GM12865 (cell line): ENCODE results near the gene SORCS2.
"Not testable (repeated sequence)": the region's sequence is repeated elsewhere in the genome, so short reads cannot be mapped to it uniquely, and the experiment has no call there.

Experiments
- DNase-seq: peaks from one replicate; pipeline ENCODE4 v3.0.0; 2010; ENCODE audit warnings: low read depth
- H3K4me3 ChIP-seq: 2 replicates; pipeline ENCODE4 v1.5.1; 2011; ENCODE audit warnings: mild to moderate bottlenecking, low read depth, low read length, control low read depth
- TF ChIP-seq, protein P1 (sequence below): IDR thresholded peaks from 2 replicates; pipeline ENCODE4 v1.5.1; 2011; ENCODE audit warnings: low read length, control low read depth, low read depth, inconsistent platforms; ENCODE audit not compliant: insufficient read depth; ENCODE audit errors: missing control alignments

Gene SORCS2

DNA sequence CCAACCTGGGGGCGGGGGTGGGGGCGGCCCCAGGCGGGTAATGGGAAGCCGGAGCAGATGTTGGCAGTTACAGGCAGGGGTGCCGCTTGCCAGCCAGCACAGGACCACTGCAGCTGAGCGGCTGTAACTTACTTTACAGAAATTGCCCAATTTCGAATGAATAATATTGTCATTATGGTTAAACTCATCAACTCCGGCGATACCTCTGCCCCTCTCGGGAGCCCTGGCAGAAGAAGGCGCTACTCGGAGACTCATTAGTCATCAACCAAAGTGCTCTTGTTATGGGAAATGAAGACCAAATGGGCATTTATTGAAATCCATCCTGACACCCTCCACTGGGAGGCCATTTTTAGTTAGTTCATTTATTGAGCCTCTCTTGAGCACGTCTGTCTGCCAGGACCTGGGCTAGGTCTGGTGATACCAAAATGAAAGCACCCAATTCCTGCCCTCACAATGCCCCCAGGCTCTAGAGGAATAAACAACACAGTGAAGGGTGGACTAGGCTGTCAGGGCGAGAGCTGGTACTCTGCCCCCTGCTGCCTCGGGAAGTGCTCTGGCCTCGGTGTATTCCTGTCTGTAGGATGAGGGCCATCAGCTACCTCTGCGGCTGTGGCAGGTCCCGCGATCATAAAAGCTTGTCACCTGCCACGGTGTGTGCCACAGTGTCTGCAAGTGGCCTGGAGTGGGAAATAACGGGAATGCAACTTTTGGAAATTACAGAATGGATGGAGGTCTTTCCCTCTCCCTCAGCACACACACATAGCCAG, 401.5 kb downstream of the SORCS2 start:
- DNase-seq, result no peak
- no peak overlapping the region for H3K4me3 ChIP-seq
- TF ChIP-seq, protein P1, sequence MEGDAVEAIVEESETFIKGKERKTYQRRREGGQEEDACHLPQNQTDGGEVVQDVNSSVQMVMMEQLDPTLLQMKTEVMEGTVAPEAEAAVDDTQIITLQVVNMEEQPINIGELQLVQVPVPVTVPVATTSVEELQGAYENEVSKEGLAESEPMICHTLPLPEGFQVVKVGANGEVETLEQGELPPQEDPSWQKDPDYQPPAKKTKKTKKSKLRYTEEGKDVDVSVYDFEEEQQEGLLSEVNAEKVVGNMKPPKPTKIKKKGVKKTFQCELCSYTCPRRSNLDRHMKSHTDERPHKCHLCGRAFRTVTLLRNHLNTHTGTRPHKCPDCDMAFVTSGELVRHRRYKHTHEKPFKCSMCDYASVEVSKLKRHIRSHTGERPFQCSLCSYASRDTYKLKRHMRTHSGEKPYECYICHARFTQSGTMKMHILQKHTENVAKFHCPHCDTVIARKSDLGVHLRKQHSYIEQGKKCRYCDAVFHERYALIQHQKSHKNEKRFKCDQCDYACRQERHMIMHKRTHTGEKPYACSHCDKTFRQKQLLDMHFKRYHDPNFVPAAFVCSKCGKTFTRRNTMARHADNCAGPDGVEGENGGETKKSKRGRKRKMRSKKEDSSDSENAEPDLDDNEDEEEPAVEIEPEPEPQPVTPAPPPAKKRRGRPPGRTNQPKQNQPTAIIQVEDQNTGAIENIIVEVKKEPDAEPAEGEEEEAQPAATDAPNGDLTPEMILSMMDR, result no peak

DNA sequence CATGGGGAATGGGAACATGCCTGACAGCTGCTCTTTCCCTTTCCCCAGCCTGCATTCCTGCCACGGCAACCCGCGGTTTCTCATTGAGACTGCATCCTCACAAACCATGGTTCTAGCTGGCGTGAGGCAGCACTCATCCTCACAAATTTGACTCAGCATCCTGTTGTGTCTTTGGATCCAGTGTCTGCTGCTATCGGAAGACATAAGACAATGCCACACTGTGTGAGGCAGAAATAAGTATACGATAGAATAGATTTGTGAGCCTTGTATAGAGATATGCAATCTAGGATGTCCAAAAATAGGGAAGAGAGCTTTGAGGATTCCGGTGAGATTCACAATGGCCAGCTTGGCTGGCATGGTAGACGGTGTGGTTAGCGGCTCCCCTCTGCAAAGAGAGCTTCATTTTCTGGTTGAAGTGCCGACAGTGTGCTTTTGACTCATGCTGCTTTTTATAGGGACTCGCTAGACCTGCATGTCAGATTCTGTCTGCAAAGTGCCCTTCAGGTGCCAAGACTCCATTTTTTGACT, 403.7 kb downstream of the SORCS2 start:
- no peak overlapping the region for H3K4me3 ChIP-seq
- TF ChIP-seq, protein P1, result no peak
- DNase-seq, result no peak

DNA sequence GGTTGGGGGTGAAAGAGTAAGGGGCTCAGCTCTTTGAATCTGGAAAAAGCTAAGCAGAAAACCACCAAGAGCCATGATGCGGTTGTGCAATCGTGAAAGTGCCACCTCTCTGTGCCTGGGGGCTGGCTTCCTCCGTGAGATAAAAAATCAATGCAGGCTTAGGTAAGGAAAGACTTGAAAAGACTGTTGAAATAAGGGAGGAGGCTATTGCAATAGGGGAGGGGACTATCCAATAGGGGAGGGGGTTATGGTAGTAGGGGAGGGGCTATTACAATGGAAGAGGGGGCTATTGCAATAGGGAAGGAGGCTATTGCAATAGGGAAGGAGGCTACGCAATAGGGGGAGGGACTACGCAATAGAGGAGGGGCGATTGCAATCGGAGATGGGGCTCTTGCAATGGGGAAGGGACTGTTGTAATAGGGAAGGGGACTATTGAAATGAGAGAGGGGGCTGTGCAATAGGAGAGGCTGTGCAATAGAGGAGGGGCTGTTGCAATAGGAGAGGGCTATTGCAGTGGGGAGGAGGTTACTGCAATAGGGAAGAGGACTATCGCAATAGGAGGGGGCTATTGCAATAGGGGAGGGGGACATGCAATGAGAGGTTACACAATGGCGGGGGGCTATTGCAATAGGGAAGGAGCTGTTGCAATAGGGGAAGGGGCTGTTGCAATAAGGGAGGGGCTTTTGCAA, 404.7 kb downstream of the SORCS2 start:
- H3K4me3 ChIP-seq, result no peak overlapping the region
- TF ChIP-seq, protein P1, result no peak
- no peak for DNase-seq

DNA sequence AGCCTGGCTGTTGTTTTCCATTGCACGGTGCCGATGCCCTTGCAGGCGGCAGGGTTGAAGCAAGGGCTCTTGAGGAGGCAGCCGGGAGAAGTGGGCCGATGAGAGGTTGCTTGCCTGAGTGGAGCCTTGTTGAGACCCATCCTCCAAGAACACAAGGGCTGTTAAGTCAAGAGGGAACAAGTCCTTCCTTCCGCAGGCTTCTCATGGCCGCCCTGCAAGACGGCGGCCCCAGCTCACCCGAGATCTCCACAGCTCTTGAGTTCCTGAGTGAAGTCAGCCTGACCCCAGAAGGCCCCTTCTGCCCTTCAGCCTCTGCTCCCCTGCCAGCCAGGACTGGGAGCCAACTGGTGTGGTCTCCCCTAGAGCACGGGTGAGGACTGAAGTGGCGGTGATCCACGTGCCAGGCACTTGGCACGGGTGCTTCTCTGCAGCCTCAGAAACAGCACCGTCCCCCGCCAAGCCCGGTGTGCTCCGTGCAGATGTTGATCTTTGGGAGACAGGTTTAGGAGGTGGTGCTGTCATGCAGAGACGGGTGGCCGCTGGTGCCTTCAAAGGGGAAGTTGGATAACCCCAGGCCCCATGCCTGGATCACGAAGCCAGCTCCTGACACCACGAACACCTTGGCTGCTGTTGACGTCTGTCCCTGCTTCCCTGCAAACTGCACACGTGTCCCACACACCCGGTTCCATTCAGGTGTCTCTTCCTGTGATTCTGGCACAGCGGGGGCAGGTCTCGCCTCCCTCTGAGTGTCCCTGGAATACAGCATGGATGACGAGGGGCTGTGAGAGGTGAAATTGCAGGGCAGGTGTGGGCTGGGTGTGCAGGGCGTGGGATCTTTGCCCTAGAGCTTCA, 406.8 kb downstream of the SORCS2 start:
- H3K4me3 ChIP-seq, result no peak overlapping the region
- no peak for DNase-seq
- TF ChIP-seq, protein P1, result no peak

DNA sequence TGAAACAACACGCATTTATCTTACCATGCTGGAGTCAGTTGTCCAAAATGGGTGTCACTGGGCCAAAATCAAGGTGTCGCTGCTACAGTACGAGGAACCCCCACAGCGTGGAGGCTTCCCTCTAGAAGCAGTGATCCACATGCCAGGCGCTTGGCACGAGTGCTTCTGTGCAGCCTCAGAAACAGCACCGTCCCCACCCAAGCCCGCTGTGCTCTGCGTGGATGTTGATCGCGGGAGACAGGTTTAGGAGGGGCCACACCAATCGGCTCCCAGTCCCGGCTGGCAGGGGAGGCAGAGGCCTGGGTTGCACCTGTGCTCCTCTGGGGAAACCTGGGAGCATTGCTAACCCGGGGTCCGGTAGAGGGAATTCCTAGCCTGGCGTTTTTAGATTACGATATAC, 407.9 kb downstream of the SORCS2 start:
- DNase-seq, result no peak
- H3K4me3 ChIP-seq, result no peak overlapping the region
- TF ChIP-seq, protein P1, result no peak

DNA sequence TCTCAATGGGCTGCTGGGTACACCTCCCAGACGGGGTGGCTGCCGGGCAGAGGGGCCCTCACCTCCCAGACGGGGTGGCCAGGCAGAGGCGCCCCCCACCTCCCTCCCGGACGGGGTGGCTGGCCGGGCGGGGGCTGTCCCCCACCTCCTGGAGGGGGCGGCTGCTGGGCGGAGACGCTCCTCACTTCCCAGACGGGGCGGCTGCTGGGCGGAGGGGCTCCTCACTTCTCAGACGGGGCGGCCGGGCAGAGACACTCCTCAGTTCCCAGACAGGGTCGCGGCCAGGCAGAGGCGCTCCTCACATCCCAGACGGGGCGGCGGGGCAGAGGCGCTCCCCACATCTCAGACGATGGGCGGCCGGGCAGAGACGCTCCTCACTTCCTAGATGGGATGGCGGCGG, 409.8 kb downstream of the SORCS2 start:
- not testable (repeated sequence) for H3K4me3 ChIP-seq, DNase-seq

DNA sequence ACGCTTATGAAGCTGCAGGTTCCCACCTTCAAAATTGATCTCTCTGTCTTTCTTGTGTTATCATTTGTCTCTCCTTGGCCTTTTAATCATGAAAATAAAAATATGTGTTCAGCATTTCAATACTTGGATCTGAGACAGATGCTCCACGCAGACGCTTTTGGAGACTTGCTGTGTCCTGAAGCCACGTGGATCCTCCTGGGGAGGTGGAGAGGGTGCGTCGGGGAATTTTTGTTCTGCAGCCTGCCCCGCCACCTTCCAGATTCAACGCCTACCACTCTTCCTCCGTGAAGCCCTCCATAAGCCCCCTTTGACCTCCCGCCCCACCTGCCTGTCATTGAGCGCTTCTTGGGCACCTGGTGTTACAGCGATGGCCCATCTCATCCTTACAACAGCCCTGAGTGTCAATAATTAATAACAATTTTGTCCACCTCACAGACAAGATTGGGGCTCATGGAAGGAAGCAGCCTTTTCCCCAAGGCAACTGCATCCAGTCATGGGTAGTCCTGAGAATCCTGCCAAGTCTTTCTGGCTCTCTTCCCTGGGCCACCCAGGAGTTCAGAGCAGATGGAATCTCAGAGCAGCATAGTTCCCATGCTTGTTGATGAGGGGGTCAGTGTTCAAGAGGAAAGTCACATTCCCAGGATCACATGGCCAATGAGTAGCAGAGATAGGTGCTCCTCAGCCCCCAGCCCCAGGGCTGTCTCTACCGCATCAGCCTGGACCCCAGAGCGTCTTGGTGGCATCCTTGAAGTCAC, 415.0 kb downstream of the SORCS2 start:
- H3K4me3 ChIP-seq, result no peak overlapping the region
- DNase-seq, result no peak
- TF ChIP-seq, protein P1, result no peak
